Natural killer cell (primary cell): ENCODE results near the gene FARP2. TPM values are rescaled to one million over a fixed set of nuclear protein-coding genes. Genes with fewer than 3 reads are reported as not detected.

Source experiments
- ATAC-seq, 3 donors: fragments of 150-1000 bp in 2 of 3; fragments of 200-7000 bp in 1 of 3; cut with Tn5 transposase; 1 replicate in 1 of 3; 2 replicates in 2 of 3; pipeline ENCODE4 v1.10.0; 2021; ENCODE audit warnings: mild to moderate bottlenecking in 2 of 3, moderate library complexity in 2 of 3
- DNase-seq, 2 donors: peaks; one replicate each; pipeline versions ENCODE4 v3.0.0 to v3.0.0-alpha.2; 2013 to 2021; ENCODE audit warnings: mixed read lengths in 1 of 2
- H3K27ac ChIP-seq: one replicate; pipeline ENCODE4 v1.5.1; 2013; ENCODE audit warnings: mild to moderate bottlenecking, low read length
- H3K27me3 ChIP-seq: one replicate; pipeline ENCODE4 v1.6.1; 2013; ENCODE audit warnings: low read length; ENCODE audit not compliant: control insufficient read depth, insufficient read depth
- H3K36me3 ChIP-seq: one replicate; pipeline ENCODE4 v1.6.1; 2013; ENCODE audit warnings: low read length; ENCODE audit not compliant: control insufficient read depth, insufficient read depth
- H3K4me1 ChIP-seq: one replicate; pipeline ENCODE4 v1.6.1; 2013; ENCODE audit warnings: low read length; ENCODE audit not compliant: control insufficient read depth, insufficient read depth
- H3K4me3 ChIP-seq: one replicate; pipeline ENCODE4 v1.5.1; 2013; ENCODE audit warnings: low read length
- H3K9me3 ChIP-seq: one replicate; pipeline ENCODE4 v1.6.1; 2013; ENCODE audit warnings: low read length; ENCODE audit not compliant: control insufficient read depth, insufficient read depth
- H3K27ac Mint-ChIP-seq, 2 donors: one replicate each; pipeline ENCODE4 v1.8.0; 2022; ENCODE audit warnings: mild to moderate bottlenecking in 2 of 2, mixed read lengths in 2 of 2, moderate library complexity in 1 of 2
- H3K27me3 Mint-ChIP-seq, 2 donors: one replicate each; pipeline ENCODE4 v1.8.0; 2022; ENCODE audit warnings: low read depth in 2 of 2, mixed read lengths in 2 of 2
- H3K36me3 Mint-ChIP-seq: one replicate; pipeline ENCODE4 v1.8.0; 2022; ENCODE audit warnings: mixed read lengths
- H3K4me1 Mint-ChIP-seq, 2 donors: one replicate each; pipeline ENCODE4 v1.8.0; 2022; ENCODE audit warnings: mixed read lengths in 2 of 2
- H3K4me3 Mint-ChIP-seq: one replicate; pipeline ENCODE4 v1.8.0; 2022; ENCODE audit warnings: mild to moderate bottlenecking, moderate library complexity, mixed read lengths
- H3K9me3 Mint-ChIP-seq, 2 donors: one replicate each; pipeline ENCODE4 v1.8.0; 2022; ENCODE audit warnings: mixed read lengths in 2 of 2
- CTCF ChIP-seq: fragments of 200-600 bp; IDR thresholded peaks from one replicate; pipeline ENCODE4 v1.8.0; 2022; ENCODE audit warnings: antibody characterized with exemption
- WGBS: methylation state at CpG from one replicate; pipeline ENCODE4 v1.1.7; 2013; ENCODE audit warnings: missing lambda C conversion rate; ENCODE audit not compliant: insufficient coverage; 5-methylcytosine and 5-hydroxymethylcytosine counted together
- intact Hi-C: fragments of 100-400 bp; cut with micrococcal nuclease; formaldehyde crosslinking; loops from one replicate; pipeline ENCODE4 v1.14.2; 2022
- total RNA-seq, 4 donors: library from RNA; stranded (reverse); fragments of 120-200 nt in 1 of 4; gene quantifications; one replicate each; pipeline versions ENCODE4 v1.2.3 to v1.2.4, GENCODE V29; 2013 to 2022

The FARP2 gene
- total RNA-seq, 3 donors from 2014 or later (not counting 1 experiment from before 2014, with no cell fraction given): 26.8 to 40.6 (median 31.6) TPM

GRCh38 chr2:241465543-241465942, 109.5 kb downstream of the FARP2 start:
- no peak for TF ChIP-seq CTCF
- H3K9me3 Mint-ChIP-seq: no peaks in the 10 kb centered on the region
- DNase-seq (no peak), ATAC-seq (no peak)
- intact Hi-C loops: no loop called here
- Histone ChIP-seq H3K27ac (no peak overlapping the region), H3K4me3 (no peak overlapping the region), H3K27me3 (no peaks in the 10 kb centered on the region), H3K4me1 (no peaks in the 10 kb centered on the region), H3K36me3 (no peaks in the 10 kb centered on the region), H3K9me3 (no peaks in the 10 kb centered on the region)
- H3K27me3 Mint-ChIP-seq: peaks cover 0 to 3% of the 10 kb centered on the region in 2 donors
- no peak overlapping the region for H3K27ac Mint-ChIP-seq
- WGBS: 84% methylated on average over 11 of the region's 12 CpGs
- no peaks in the 10 kb centered on the region for H3K4me1 Mint-ChIP-seq
- H3K36me3 Mint-ChIP-seq: no peaks in the 10 kb centered on the region
- H3K4me3 Mint-ChIP-seq: no peak overlapping the region

GRCh38 chr2:241466230-241466629, 110.1 kb downstream of the FARP2 start:
- H3K4me3 ChIP-seq: no peak overlapping the region
- no peaks in the 10 kb centered on the region for H3K9me3 ChIP-seq
- no peak for ATAC-seq
- intact Hi-C loops: no loop called here
- no peaks in the 10 kb centered on the region for H3K36me3 ChIP-seq
- H3K27me3 Mint-ChIP-seq: peaks cover 0 to 3% of the 10 kb centered on the region in 2 donors
- no peaks in the 10 kb centered on the region for H3K4me1 ChIP-seq
- no peak overlapping the region for H3K27ac Mint-ChIP-seq
- no peaks in the 10 kb centered on the region for H3K4me1 Mint-ChIP-seq
- H3K4me3 Mint-ChIP-seq: no peak overlapping the region
- H3K36me3 Mint-ChIP-seq: no peaks in the 10 kb centered on the region
- H3K9me3 Mint-ChIP-seq: no peaks in the 10 kb centered on the region
- H3K27ac ChIP-seq: no peak overlapping the region
- 88% methylated on average over 10 of the region's 10 CpGs for WGBS
- DNase-seq: no peak
- no peaks in the 10 kb centered on the region for H3K27me3 ChIP-seq
- TF ChIP-seq CTCF: no peak

GRCh38 chr2:241467777-241468475, 111.8 kb downstream of the FARP2 start:
- no peaks in the 10 kb centered on the region for H3K36me3 Mint-ChIP-seq
- DNase-seq (no peak), ATAC-seq (no peak)
- H3K4me3 Mint-ChIP-seq: no peak overlapping the region
- H3K36me3 ChIP-seq: no peaks in the 10 kb centered on the region
- H3K27me3 Mint-ChIP-seq: peaks cover 9 to 13% of the 10 kb centered on the region in 2 donors
- no peaks in the 10 kb centered on the region for H3K9me3 ChIP-seq
- no peaks in the 10 kb centered on the region for H3K27me3 ChIP-seq
- H3K4me1 Mint-ChIP-seq: no peaks in the 10 kb centered on the region
- H3K4me1 ChIP-seq: no peaks in the 10 kb centered on the region
- TF ChIP-seq CTCF: no peak
- intact Hi-C loops: no loop called here
- H3K27ac Mint-ChIP-seq: no peak overlapping the region
- WGBS: 94% methylated on average over 23 of the region's 23 CpGs
- no peak overlapping the region for H3K4me3 ChIP-seq
- no peaks in the 10 kb centered on the region for H3K9me3 Mint-ChIP-seq
- no peak overlapping the region for H3K27ac ChIP-seq

GRCh38 chr2:241468476-241468781, 112.3 kb downstream of the FARP2 start:
- H3K27ac Mint-ChIP-seq: no peak overlapping the region
- H3K27me3 ChIP-seq: no peaks in the 10 kb centered on the region
- WGBS: 71% methylated on average over 2 of the region's 2 CpGs
- DNase-seq: no peak
- no peaks in the 10 kb centered on the region for H3K36me3 ChIP-seq
- intact Hi-C loops: no loop called here
- H3K4me3 Mint-ChIP-seq: no peak overlapping the region
- H3K4me3 ChIP-seq: no peak overlapping the region
- H3K4me1 ChIP-seq: no peaks in the 10 kb centered on the region
- no peaks in the 10 kb centered on the region for H3K36me3 Mint-ChIP-seq
- no peak for ATAC-seq
- H3K9me3 ChIP-seq: no peaks in the 10 kb centered on the region
- H3K27me3 Mint-ChIP-seq: peaks cover 12 to 17% of the 10 kb centered on the region in 2 donors
- H3K9me3 Mint-ChIP-seq: no peaks in the 10 kb centered on the region
- H3K27ac ChIP-seq: no peak overlapping the region
- no peak for TF ChIP-seq CTCF
- no peaks in the 10 kb centered on the region for H3K4me1 Mint-ChIP-seq
